Stimulated activated memory B cell treated with anti-CD40 and anti-IgM and Interleukin-4, amounts not matched to agents 10 μg/mL and 1 μg/mL and 100 μg/mL, for 72 hours (primary cell): ENCODE measurements around the gene TXNRD2.
"Not testable (repeated sequence)": the region's sequence is repeated elsewhere in the genome, so short reads cannot be mapped to it uniquely, and the experiment has no call there.

Experiments used
- ATAC-seq: fragments of 150-1000 bp; cut with Tn5 transposase; 2 replicates; pipeline ENCODE4 v1.10.0; 2021
- H3K27ac Mint-ChIP-seq: one replicate; pipeline ENCODE4 v1.8.0; 2022; ENCODE audit warnings: mild to moderate bottlenecking, mixed read lengths
- H3K27me3 Mint-ChIP-seq: one replicate; pipeline ENCODE4 v1.8.0; 2022; ENCODE audit warnings: mixed read lengths
- H3K36me3 Mint-ChIP-seq: one replicate; pipeline ENCODE4 v1.8.0; 2022; ENCODE audit warnings: mixed read lengths
- H3K4me1 Mint-ChIP-seq: one replicate; pipeline ENCODE4 v1.8.0; 2022; ENCODE audit warnings: mixed read lengths
- H3K4me3 Mint-ChIP-seq: one replicate; pipeline ENCODE4 v1.8.0; 2022; ENCODE audit warnings: mild to moderate bottlenecking, moderate library complexity, mixed read lengths
- H3K9me3 Mint-ChIP-seq: one replicate; pipeline ENCODE4 v1.8.0; 2022; ENCODE audit warnings: mixed read lengths

TXNRD2 gene

GRCh38 chr22:19929586-19930550 is 11.8 kb downstream of the TXNRD2 start:
- H3K27me3 Mint-ChIP-seq: no peaks in the 10 kb centered on the region
- H3K36me3 Mint-ChIP-seq: peaks cover 17% of the 10 kb centered on the region
- no peaks in the 10 kb centered on the region for H3K9me3 Mint-ChIP-seq
- H3K4me1 Mint-ChIP-seq: no peaks in the 10 kb centered on the region
- no peak overlapping the region for H3K4me3 Mint-ChIP-seq
- no peak overlapping the region for H3K27ac Mint-ChIP-seq
- no peak for ATAC-seq

DNA sequence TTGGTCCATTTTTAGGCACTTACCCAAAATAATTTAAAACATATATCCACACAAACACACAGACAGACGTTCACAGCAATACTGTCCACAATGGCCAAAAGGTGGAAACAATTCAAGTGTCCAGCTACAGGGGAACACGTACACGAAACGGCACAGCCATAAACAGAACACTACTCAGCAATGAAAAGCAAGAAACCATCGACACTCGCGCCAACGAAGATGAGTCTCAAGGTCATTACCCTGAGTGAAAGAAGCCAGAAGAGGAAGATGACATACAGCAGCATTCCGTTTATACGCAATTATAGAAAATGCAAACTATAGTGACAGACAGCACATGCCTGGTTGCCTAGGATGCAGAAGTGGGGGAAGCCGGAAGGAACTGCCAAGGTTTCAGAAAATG is 13.4 kb downstream of the TXNRD2 start:
- H3K4me3 Mint-ChIP-seq: no peak overlapping the region
- no peaks in the 10 kb centered on the region for H3K9me3 Mint-ChIP-seq
- H3K4me1 Mint-ChIP-seq: no peaks in the 10 kb centered on the region
- peaks cover 26% of the 10 kb centered on the region for H3K36me3 Mint-ChIP-seq
- no peak for ATAC-seq
- no peak overlapping the region for H3K27ac Mint-ChIP-seq
- H3K27me3 Mint-ChIP-seq: no peaks in the 10 kb centered on the region

DNA sequence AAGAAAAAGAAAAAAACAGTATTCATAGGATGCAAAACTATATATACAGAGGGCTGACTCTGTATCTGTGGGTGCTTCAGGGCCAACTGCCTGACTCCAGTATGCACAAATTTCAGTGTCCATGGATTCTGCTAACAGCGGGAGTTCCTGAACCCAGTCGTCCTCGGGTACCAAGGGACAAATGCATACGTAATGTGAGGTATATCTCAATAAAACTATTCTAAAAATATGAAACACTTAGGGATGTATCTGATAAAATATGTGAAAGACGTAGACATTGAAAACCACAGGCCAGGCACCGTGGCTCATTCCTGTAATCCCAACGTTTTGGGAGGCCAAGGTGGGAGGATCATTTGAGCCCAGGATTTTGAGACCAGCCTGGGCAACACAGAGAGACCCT is 13.9 kb downstream of the TXNRD2 start:
- H3K27ac Mint-ChIP-seq: no peak overlapping the region
- no peaks in the 10 kb centered on the region for H3K27me3 Mint-ChIP-seq
- H3K4me1 Mint-ChIP-seq: no peaks in the 10 kb centered on the region
- peaks cover 26% of the 10 kb centered on the region for H3K36me3 Mint-ChIP-seq
- ATAC-seq: no peak
- H3K9me3 Mint-ChIP-seq: no peaks in the 10 kb centered on the region
- H3K4me3 Mint-ChIP-seq: no peak overlapping the region

DNA sequence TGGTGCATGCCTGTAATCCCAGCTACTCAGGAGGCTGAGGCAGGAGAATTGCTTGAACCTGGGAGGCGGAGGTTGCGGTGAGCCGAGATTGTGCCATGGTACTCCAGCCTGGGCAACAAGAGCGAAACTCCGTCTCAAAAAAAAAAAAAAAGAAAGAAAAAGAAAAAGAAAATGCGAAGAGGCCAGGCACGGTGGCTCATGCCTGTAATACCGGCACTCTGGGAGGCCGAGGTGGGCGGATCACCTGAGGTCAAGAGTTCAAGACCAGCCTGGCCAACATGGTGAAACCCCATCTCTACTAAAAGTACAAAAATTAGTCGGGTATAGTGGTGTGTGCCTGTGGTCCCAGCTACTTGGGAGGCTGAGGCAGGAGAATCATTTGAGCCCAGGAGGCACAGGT is 15.6 kb downstream of the TXNRD2 start:
- not testable (repeated sequence) for ATAC-seq, H3K4me1 Mint-ChIP-seq, H3K9me3 Mint-ChIP-seq, H3K27me3 Mint-ChIP-seq, H3K27ac Mint-ChIP-seq, H3K4me3 Mint-ChIP-seq
- H3K36me3 Mint-ChIP-seq: peaks cover 26% of the 10 kb centered on the region

DNA sequence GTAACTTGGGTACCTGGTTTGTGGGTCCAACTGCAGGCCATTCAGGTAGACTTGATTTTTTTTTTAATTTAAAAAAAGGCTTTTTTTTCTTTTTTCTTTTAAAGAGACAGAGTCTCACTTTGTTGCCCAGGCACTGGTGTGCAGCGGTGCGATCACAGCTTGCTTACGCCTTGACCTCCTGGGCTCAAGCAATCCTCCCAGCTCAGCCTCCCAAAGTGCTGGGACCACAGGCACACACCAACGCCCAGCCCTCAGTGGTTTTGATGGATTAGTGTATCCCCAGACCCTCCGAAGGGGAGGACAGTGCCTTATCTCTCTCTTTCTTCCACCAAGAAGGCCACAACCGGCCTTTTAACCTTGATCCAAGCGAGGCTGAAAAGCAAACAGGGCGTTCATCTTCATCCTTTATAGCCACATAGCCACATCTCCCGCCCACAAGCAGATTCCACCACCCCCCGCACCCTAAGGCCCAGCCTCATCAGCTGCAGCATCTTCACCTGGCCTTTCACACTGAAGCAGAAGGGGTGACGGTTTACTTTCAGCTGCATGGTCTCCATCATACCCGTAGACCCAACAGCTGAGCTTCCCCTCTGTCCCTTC is 17.6 kb downstream of the TXNRD2 start:
- Mint-ChIP-seq H3K9me3 (no peaks in the 10 kb centered on the region), H3K36me3 (peaks cover 20% of the 10 kb centered on the region), H3K27me3 (no peaks in the 10 kb centered on the region), H3K4me1 (no peaks in the 10 kb centered on the region), H3K27ac (no peak overlapping the region), H3K4me3 (no peak overlapping the region)
- no peak for ATAC-seq

DNA sequence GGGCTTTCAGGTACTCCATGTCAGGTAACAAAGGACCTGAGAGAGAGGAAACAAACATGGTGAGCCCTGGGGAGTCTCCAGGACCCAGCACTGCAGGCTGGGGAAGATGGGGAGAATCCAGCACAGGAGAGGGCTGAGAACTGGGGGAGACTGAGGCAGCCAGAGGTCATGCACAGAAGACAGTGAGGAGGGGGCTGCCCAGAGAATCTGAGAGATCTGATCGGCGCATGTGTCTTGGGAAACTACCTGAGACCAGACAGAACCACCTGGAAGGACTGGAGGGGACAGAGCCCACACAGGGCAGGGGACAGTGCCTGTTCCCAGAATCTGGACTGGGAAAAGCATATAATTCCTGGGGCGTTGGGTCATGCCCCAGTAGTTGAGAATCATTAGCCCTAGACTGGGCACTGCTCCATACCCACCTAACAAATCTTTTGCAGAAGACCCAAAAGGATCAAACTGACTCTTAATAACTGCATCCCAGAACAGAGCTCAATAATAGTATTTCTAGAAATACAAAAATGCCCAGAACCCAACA is 20.0 kb downstream of the TXNRD2 start:
- Mint-ChIP-seq H3K27me3 (no peaks in the 10 kb centered on the region), H3K9me3 (no peaks in the 10 kb centered on the region), H3K27ac (no peak overlapping the region), H3K4me1 (no peaks in the 10 kb centered on the region), H3K36me3 (peaks cover 26% of the 10 kb centered on the region), H3K4me3 (no peak overlapping the region)
- no peak for ATAC-seq

- no peaks in the 10 kb centered on the region for H3K9me3 Mint-ChIP-seq
- no peak for ATAC-seq
- no peak overlapping the region for H3K27ac Mint-ChIP-seq
- no peaks in the 10 kb centered on the region for H3K4me1 Mint-ChIP-seq
- H3K4me3 Mint-ChIP-seq: no peak overlapping the region
- H3K27me3 Mint-ChIP-seq: no peaks in the 10 kb centered on the region
- H3K36me3 Mint-ChIP-seq: peaks cover 35% of the 10 kb centered on the region
Measured at GRCh38 chr22:19919701-19920363, 21.8 kb downstream of the TXNRD2 start.

DNA sequence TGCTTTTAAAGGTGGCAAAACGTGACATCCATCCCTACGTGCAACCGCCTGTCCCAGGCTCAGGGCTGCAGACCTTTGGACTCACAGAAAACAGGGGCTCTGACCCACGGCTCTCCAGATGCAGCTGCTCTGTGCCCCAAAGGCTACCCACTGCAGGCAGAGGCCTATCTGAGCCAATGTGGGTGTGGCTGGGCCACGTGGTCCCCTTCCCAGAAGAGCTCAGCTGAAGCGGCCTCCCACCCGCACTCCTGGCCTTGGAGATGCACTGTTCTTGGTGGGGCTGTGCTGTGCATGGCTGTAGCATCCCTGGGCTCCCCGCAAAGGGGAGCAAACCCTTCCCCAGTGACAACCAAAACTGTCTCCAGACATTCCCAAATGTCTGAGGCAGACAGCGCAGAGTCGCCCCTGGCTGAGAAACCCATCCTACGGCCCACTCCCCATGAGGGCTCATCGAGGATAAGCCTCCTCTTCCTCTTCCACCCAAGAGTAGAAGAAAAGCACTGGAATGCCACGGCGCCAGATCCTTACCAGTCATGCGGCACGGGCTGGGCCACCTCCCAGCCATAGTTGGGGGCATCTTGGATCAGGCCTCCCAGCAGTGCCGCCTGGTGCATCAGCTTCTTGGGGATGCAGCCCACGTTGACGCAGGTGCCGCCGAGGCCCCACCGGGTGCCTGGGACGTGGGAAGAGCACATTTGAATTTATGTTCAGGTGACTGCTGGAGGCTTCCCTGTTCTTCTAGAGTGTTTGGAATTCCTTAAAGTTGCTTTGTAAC is 23.1 kb downstream of the TXNRD2 start:
- no peaks in the 10 kb centered on the region for H3K9me3 Mint-ChIP-seq
- H3K4me1 Mint-ChIP-seq: no peaks in the 10 kb centered on the region
- H3K27me3 Mint-ChIP-seq: no peaks in the 10 kb centered on the region
- H3K4me3 Mint-ChIP-seq: no peak overlapping the region
- peaks cover 40% of the 10 kb centered on the region for H3K36me3 Mint-ChIP-seq
- no peak overlapping the region for H3K27ac Mint-ChIP-seq
- no peak for ATAC-seq

GRCh38 chr22:19917389-19918138 is 24.1 kb downstream of the TXNRD2 start:
- Mint-ChIP-seq H3K4me1 (no peaks in the 10 kb centered on the region), H3K9me3 (no peaks in the 10 kb centered on the region), H3K36me3 (peaks cover 46% of the 10 kb centered on the region), H3K27ac (no peak overlapping the region), H3K4me3 (no peak overlapping the region), H3K27me3 (no peaks in the 10 kb centered on the region)
- no peak for ATAC-seq

GRCh38 chr22:19916941-19917340 is 24.7 kb downstream of the TXNRD2 start:
- Mint-ChIP-seq H3K9me3 (no peaks in the 10 kb centered on the region), H3K4me3 (no peak overlapping the region), H3K36me3 (peaks cover 48% of the 10 kb centered on the region), H3K27ac (no peak overlapping the region), H3K4me1 (no peaks in the 10 kb centered on the region), H3K27me3 (no peaks in the 10 kb centered on the region)
- no peak for ATAC-seq

GRCh38 chr22:19916006-19916405 is 25.6 kb downstream of the TXNRD2 start:
- ATAC-seq: no peak
- Mint-ChIP-seq H3K9me3 (no peaks in the 10 kb centered on the region), H3K4me3 (no peak overlapping the region), H3K4me1 (no peaks in the 10 kb centered on the region), H3K36me3 (peaks cover 54% of the 10 kb centered on the region), H3K27ac (no peak overlapping the region), H3K27me3 (no peaks in the 10 kb centered on the region)

DNA sequence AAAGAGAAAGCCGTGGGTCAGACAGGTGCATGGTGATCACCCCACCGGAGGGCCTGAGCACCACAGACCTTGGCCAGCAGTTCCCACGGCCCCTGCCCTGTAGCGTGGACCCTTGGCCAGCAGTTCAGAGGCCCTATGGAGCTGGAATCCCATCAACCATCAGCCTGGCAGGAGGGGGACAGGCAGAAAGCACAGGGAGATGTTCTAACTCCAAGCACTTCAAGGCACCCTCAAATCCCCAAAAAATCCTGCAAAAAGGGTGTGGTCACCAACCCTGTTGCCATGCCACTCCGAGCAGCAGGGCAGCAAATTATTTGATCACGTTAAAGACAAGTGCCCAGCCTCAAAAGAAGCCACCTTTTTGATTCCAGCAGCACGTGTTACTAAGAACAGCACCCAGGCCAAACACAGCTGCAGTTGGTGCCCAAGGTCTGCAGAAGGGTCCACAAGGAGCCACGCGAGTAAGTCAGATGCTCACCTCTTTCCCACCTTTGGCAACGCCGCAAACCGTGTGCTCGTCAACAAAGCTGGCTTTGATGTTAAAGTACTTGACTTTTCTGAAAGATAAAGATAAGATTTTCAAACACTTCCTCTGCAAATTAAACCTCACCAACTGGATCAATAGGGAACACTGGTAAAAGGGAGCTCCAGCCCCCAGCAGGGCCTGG is 26.2 kb downstream of the TXNRD2 start:
- no peak for ATAC-seq
- H3K27ac Mint-ChIP-seq: no peak overlapping the region
- H3K36me3 Mint-ChIP-seq: peaks cover 54% of the 10 kb centered on the region
- no peak overlapping the region for H3K4me3 Mint-ChIP-seq
- no peaks in the 10 kb centered on the region for H3K9me3 Mint-ChIP-seq
- no peaks in the 10 kb centered on the region for H3K4me1 Mint-ChIP-seq
- H3K27me3 Mint-ChIP-seq: no peaks in the 10 kb centered on the region

DNA sequence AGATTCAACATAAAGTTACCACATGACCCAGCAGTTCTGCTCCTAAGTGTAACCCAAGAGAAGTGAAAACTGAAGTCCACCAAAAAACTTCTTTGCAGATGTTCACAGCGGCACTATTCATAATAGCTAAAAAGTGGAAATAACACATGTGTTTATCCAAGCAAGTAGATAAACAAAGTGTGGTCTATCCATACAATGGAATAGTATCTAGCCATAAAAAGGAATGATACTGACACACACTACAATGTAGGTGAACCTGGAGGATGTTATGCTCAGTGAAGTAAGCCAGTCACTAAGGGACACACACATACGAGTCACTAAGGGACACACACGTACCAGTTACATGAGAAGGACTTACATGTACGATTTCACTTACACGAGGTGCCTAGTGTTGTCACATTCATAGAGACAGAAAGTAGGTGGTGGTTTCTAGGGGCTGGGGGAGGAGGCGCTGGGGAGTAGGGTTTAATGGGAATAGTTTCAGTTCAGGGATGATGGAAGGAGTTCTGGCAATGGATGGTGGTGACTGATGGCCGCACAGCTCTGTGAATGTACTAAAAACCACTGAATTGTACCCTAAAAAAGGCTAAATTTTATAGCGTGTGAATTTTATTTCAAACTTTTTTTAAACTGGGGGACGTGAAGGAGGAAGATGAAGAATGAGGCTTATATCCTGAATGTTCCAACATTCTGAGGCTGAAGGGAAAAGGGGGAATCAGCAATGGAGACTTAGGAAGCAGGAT is 27.2 kb downstream of the TXNRD2 start:
- no peak overlapping the region for H3K4me3 Mint-ChIP-seq
- no peak overlapping the region for H3K27ac Mint-ChIP-seq
- H3K36me3 Mint-ChIP-seq: peaks cover 60% of the 10 kb centered on the region
- no peaks in the 10 kb centered on the region for H3K9me3 Mint-ChIP-seq
- ATAC-seq: no peak
- peaks cover 8% of the 10 kb centered on the region for H3K4me1 Mint-ChIP-seq
- H3K27me3 Mint-ChIP-seq: no peaks in the 10 kb centered on the region
